K562 (cell line): ENCODE results near the gene CRYZL1. TPM values are rescaled to one million over a fixed set of nuclear protein-coding genes. Genes with fewer than 3 reads are reported as not detected.

ENCODE experiments used
- CHD4 ChIP-seq: fragments of 200-600 bp; sonication (generic); IDR thresholded peaks from 3 replicates; pipeline ENCODE4 v1.6.1; 2012; ENCODE audit warnings: low read depth, mild to moderate bottlenecking, mixed read lengths, low read length, inconsistent platforms; ENCODE audit not compliant: insufficient read depth, insufficient replicate concordance, poor library complexity, severe bottlenecking
- ETV1 ChIP-seq: fragments of 450-650 bp; conservative IDR thresholded peaks from 2 replicates; pipeline ENCODE4 v1.6.1; 2016; ENCODE audit warnings: missing genetic modification characterization, control low read depth, low read depth, missing compliant biosample characterization
- GTF2E2 ChIP-seq: fragments of 200-800 bp; sonication (Bioruptor generic); IDR thresholded peaks from 2 replicates; pipeline ENCODE4 v1.6.1; 2016; ENCODE audit warnings: missing genetic modification characterization, missing compliant biosample characterization
- HLTF ChIP-seq: fragments of 450-650 bp; IDR thresholded peaks from 2 replicates; pipeline ENCODE4 v1.6.1; 2016
- MEF2D ChIP-seq: conservative IDR thresholded peaks from 2 replicates; pipeline ENCODE4 v1.6.1; 2016; ENCODE audit warnings: low read depth, missing genetic modification characterization, missing compliant biosample characterization
- NEUROD1 ChIP-seq: fragments of 150-350 bp; IDR thresholded peaks from 2 replicates; pipeline ENCODE4 v1.6.1; 2014; ENCODE audit warnings: borderline replicate concordance, low read length, low read depth; ENCODE audit not compliant: partially characterized antibody
- PML ChIP-seq: IDR thresholded peaks from 2 replicates; pipeline ENCODE4 v1.6.1; 2012; ENCODE audit warnings: low read length, inconsistent platforms
- PTBP1 ChIP-seq: fragments of 200-400 bp; formaldehyde crosslinking; IDR thresholded peaks from 2 replicates; pipeline ENCODE4 v1.6.1; 2017; ENCODE audit warnings: low read depth, low read length
- RBBP5 ChIP-seq: fragments of 200-600 bp; sonication (generic); IDR thresholded peaks from 2 replicates; pipeline ENCODE4 v1.6.1; 2012; ENCODE audit warnings: borderline replicate concordance, mild to moderate bottlenecking, low read length, control low read depth, inconsistent platforms; ENCODE audit not compliant: insufficient read depth, poor library complexity, severe bottlenecking
- ZNF41 ChIP-seq: fragments of 250-450 bp; sonication (Bioruptor Pico); conservative IDR thresholded peaks from 2 replicates; pipeline ENCODE4 v1.4.0; 2020; ENCODE audit warnings: mild to moderate bottlenecking
- polyA plus RNA-seq, 8 experiments: library from polyadenylated mRNA; depleted of rRNA in 4 of 8; stranded (reverse) in 5 of 8; unstranded in 3 of 8; fragments of >200 nt; fragmentation: Nextera tagmentation in 2 of 8; fragmentation: Illumina TruSeq in 1 of 8; extraction: Ambion mirVana in 2 of 8; extraction: Trizol in 1 of 8; gene quantifications; 2 replicates each; pipeline versions ENCODE4 v1.2.1 to v1.2.3, GENCODE V29; 2011 to 2014; ENCODE audit warnings: inconsistent platforms in 1 of 8, missing spikeins in 1 of 8
- total RNA-seq, 7 experiments: library from RNA; depleted of rRNA in 6 of 7; stranded (reverse); fragments of >200 nt in 6 of 7; fragmentation: Illumina TruSeq in 2 of 7; extraction: Trizol in 2 of 7; gene quantifications; 2 replicates each; pipeline versions ENCODE4 v1.2.1 to v1.2.3, GENCODE V29; 2011 to 2021; ENCODE audit warnings: low replicate concordance in 1 of 7
- TF ChIP-seq, protein P1 (sequence below), 2 experiments: IDR thresholded peaks; 2 replicates each; pipeline ENCODE4 v1.6.1; 2012; ENCODE audit warnings: improper control_type of control experiment in 2 of 2, low read depth in 2 of 2, low read length in 2 of 2, borderline replicate concordance in 1 of 2
- TF ChIP-seq, protein P2 (sequence below), 3 experiments: fragments of 200-800 bp in 1 of 3; sonication (Bioruptor generic) in 1 of 3; sonication (generic) in 1 of 3; formaldehyde crosslinking in 1 of 3; IDR thresholded peaks; 2 replicates each; pipeline versions ENCODE4 v1.6.1 to v1.8.0; 2016 to 2022; ENCODE audit warnings: mild to moderate bottlenecking in 2 of 3, missing compliant biosample characterization in 2 of 3, missing genetic modification characterization in 2 of 3, missing genetic modification reagents in 1 of 3
- TF ChIP-seq, protein P3 (sequence below), 2 experiments: fragments of 450-650 bp in 1 of 2; sonication (generic) in 1 of 2; formaldehyde crosslinking in 1 of 2; IDR thresholded peaks; 2 replicates each; pipeline versions ENCODE4 v1.7.1 to v1.9.0; 2016 to 2022; ENCODE audit warnings: inconsistent platforms in 1 of 2, mild to moderate bottlenecking in 1 of 2, missing genetic modification reagents in 1 of 2

The CRYZL1 gene
- total and polyA plus RNA-seq, 9 of the 15 experiments (the other 6 are each of a cell fraction or from before 2014, with no cell fraction given) = 19.9 to 98.2 (median 39.2) TPM

DNA sequence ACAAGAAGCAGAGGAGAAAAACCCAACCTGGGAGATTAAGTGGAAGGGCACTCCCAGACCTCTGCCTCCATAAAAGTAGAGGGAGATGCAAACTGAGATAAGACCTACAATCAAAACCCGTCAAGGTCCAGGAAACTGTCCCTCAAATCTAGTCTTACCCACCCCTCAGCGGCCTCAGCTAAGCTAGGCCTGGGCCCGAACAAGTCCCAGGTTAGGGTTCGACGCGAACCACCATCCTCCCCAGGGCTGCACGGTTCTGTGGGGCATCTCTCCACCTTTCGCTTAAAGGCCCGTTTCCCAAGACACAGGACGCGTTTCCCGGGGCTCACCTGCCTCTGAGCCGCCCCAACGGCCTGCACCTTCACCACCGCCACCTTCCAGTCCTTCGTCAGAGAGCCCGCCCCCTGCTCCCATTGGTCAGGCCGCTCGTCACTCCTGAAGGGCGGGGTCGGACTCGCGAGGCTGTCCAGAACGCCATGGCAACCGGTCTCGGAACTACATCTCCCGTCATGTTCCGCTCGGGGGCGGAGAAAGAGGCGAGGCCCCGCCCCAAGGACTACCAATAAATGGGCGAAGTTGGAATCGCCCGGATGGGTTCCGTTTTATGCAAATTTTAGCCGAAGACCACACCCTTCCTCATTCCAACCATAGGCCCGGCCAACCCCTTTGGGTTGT lies at the start of gene CRYZL1 (continued):
- TF ChIP-seq CHD4 (no peak), ZNF41 (CRISPR knock-in tag) (no peak), PTBP1 (no peak), GTF2E2 (tag) (no peak), RBBP5 (peak; percentile 87), ETV1 (0 out of 2 replicates have a peak, but pooled peaks have one; percentile 5), PML (peak; percentile 64), HLTF (no peak), NEUROD1 (peak; percentile 93), MEF2D (tag) (no peak)
- TF ChIP-seq, protein P1, sequence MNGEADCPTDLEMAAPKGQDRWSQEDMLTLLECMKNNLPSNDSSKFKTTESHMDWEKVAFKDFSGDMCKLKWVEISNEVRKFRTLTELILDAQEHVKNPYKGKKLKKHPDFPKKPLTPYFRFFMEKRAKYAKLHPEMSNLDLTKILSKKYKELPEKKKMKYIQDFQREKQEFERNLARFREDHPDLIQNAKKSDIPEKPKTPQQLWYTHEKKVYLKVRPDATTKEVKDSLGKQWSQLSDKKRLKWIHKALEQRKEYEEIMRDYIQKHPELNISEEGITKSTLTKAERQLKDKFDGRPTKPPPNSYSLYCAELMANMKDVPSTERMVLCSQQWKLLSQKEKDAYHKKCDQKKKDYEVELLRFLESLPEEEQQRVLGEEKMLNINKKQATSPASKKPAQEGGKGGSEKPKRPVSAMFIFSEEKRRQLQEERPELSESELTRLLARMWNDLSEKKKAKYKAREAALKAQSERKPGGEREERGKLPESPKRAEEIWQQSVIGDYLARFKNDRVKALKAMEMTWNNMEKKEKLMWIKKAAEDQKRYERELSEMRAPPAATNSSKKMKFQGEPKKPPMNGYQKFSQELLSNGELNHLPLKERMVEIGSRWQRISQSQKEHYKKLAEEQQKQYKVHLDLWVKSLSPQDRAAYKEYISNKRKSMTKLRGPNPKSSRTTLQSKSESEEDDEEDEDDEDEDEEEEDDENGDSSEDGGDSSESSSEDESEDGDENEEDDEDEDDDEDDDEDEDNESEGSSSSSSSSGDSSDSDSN (IDR thresholded peaks at IDR 0.05; ENCODE audit: borderline replicate concordance in 1 of 2, low read depth in 2 of 2, low read length in 2 of 2) = no peak; a peak in 1 of 4 replicates
- TF ChIP-seq, protein P2, sequence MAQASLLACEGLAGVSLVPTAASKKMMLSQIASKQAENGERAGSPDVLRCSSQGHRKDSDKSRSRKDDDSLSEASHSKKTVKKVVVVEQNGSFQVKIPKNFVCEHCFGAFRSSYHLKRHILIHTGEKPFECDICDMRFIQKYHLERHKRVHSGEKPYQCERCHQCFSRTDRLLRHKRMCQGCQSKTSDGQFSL (CRISPR knock-in tag; IDR thresholded peaks at IDR 0.05) = no peak
- TF ChIP-seq, protein P2 (tag; IDR thresholded peaks at IDR 0.05) = no peak
- TF ChIP-seq, protein P3, sequence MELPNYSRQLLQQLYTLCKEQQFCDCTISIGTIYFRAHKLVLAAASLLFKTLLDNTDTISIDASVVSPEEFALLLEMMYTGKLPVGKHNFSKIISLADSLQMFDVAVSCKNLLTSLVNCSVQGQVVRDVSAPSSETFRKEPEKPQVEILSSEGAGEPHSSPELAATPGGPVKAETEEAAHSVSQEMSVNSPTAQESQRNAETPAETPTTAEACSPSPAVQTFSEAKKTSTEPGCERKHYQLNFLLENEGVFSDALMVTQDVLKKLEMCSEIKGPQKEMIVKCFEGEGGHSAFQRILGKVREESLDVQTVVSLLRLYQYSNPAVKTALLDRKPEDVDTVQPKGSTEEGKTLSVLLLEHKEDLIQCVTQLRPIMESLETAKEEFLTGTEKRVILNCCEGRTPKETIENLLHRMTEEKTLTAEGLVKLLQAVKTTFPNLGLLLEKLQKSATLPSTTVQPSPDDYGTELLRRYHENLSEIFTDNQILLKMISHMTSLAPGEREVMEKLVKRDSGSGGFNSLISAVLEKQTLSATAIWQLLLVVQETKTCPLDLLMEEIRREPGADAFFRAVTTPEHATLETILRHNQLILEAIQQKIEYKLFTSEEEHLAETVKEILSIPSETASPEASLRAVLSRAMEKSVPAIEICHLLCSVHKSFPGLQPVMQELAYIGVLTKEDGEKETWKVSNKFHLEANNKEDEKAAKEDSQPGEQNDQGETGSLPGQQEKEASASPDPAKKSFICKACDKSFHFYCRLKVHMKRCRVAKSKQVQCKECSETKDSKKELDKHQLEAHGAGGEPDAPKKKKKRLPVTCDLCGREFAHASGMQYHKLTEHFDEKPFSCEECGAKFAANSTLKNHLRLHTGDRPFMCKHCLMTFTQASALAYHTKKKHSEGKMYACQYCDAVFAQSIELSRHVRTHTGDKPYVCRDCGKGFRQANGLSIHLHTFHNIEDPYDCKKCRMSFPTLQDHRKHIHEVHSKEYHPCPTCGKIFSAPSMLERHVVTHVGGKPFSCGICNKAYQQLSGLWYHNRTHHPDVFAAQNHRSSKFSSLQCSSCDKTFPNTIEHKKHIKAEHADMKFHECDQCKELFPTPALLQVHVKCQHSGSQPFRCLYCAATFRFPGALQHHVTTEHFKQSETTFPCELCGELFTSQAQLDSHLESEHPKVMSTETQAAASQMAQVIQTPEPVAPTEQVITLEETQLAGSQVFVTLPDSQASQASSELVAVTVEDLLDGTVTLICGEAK (IDR thresholded peaks at IDR 0.05) = peak; percentile 76
- TF ChIP-seq, protein P3 (CRISPR knock-in tag; IDR thresholded peaks at IDR 0.05) = no peak
